Stimulated activated CD8-positive, alpha-beta memory T cell treated with anti-CD3 and anti-CD28 coated beads, Interleukin-12 subunit alpha, Interleukin-12 subunit beta, amount 100 ng/mL, for 24 hours (primary cell): ENCODE measurements around the gene MCC.

ENCODE experiments used
- DNase-seq: peaks from one replicate; pipeline ENCODE4 v3.0.0-alpha.2; 2020; ENCODE audit errors: extremely low read depth

MCC gene

GRCh38 chr5:113056988-113057387 lies 431.3 kb downstream of the MCC start:
- DNase-seq: no peak

- no peak for DNase-seq
Measured at GRCh38 chr5:113054899-113055298, 433.4 kb downstream of the MCC start.

- no peak for DNase-seq
Measured at GRCh38 chr5:113053511-113053995, 434.7 kb downstream of the MCC start.

GRCh38 chr5:113052041-113052795 lies 436.0 kb downstream of the MCC start:
- DNase-seq: no peak

GRCh38 chr5:113050721-113051382 lies 437.4 kb downstream of the MCC start:
- DNase-seq: no peak

GRCh38 chr5:113048931-113049330 lies 439.3 kb downstream of the MCC start:
- no peak for DNase-seq

GRCh38 chr5:113047733-113048652 lies 440.3 kb downstream of the MCC start:
- no peak for DNase-seq

- DNase-seq: no peak
Measured at GRCh38 chr5:113047234-113047633, 441.0 kb downstream of the MCC start.

- DNase-seq: no peak
Measured at GRCh38 chr5:113044776-113045465, 443.3 kb downstream of the MCC start.

GRCh38 chr5:113043491-113043931 lies 444.7 kb downstream of the MCC start:
- DNase-seq: no peak

GRCh38 chr5:113042491-113043243 lies 445.6 kb downstream of the MCC start:
- DNase-seq: no peak

- DNase-seq: no peak
Measured at GRCh38 chr5:113040672-113041260, 447.5 kb downstream of the MCC start.

GRCh38 chr5:113039934-113040285 lies 448.3 kb downstream of the MCC start:
- DNase-seq: no peak

GRCh38 chr5:113039229-113039933 lies 448.9 kb downstream of the MCC start:
- no peak for DNase-seq

GRCh38 chr5:113038714-113039113 lies 449.5 kb downstream of the MCC start:
- no peak for DNase-seq

GRCh38 chr5:113038136-113038535 lies 450.1 kb downstream of the MCC start:
- no peak for DNase-seq

- no peak for DNase-seq
Measured at GRCh38 chr5:113036826-113037225, 451.4 kb downstream of the MCC start.

- no peak for DNase-seq
Measured at GRCh38 chr5:113036321-113036720, 451.9 kb downstream of the MCC start.

- DNase-seq: no peak
Measured at GRCh38 chr5:113035096-113035495, 453.2 kb downstream of the MCC start.
